GM21367 (cell line): ENCODE data around the gene LGALSL.

Source experiments
- ATAC-seq: cut with Tn5 transposase; IDR thresholded peaks from one replicate; pipeline ENCODE4 v1.9.1; 2021; ENCODE audit not compliant: unreplicated experiment

The LGALSL gene

GRCh38 chr2:64453770-64454385, at the start of gene LGALSL:
LGALSL (plus strand) TSS chr2:64454162; CDS start chr2:64454546, 384 bp downstream.
- peak; percentile 57 for ATAC-seq

GRCh38 chr2:64404743-64405142, 49.2 kb upstream of the LGALSL start:
- no peak for ATAC-seq

- ATAC-seq, result no peak
Measured at GRCh38 chr2:64405581-64406406, 48.2 kb upstream of the LGALSL start.

- ATAC-seq, result no peak
Measured at GRCh38 chr2:64406407-64406774, 47.6 kb upstream of the LGALSL start.

- no peak for ATAC-seq
Measured at GRCh38 chr2:64408031-64408430, 45.9 kb upstream of the LGALSL start.

- ATAC-seq, result no peak
Measured at GRCh38 chr2:64410671-64411070, 43.3 kb upstream of the LGALSL start.

GRCh38 chr2:64412671-64413070, 41.3 kb upstream of the LGALSL start:
- no peak for ATAC-seq

- no peak for ATAC-seq
Measured at GRCh38 chr2:64414736-64415435, 39.1 kb upstream of the LGALSL start.

GRCh38 chr2:64417624-64418023, 36.3 kb upstream of the LGALSL start:
- ATAC-seq, result no peak

GRCh38 chr2:64419596-64420165, 34.3 kb upstream of the LGALSL start:
- ATAC-seq, result no peak

GRCh38 chr2:64420677-64421076, 33.3 kb upstream of the LGALSL start:
- ATAC-seq, result no peak

- ATAC-seq, result no peak
Measured at GRCh38 chr2:64421201-64421600, 32.8 kb upstream of the LGALSL start.

- ATAC-seq, result no peak
Measured at GRCh38 chr2:64422466-64422865, 31.5 kb upstream of the LGALSL start.

GRCh38 chr2:64423303-64423702, 30.7 kb upstream of the LGALSL start:
- no peak for ATAC-seq

- ATAC-seq, result no peak
Measured at GRCh38 chr2:64424416-64424987, 29.5 kb upstream of the LGALSL start.

- ATAC-seq, result no peak
Measured at GRCh38 chr2:64426183-64426952, 27.6 kb upstream of the LGALSL start.

GRCh38 chr2:64434039-64434657, 19.8 kb upstream of the LGALSL start:
- no peak for ATAC-seq

- ATAC-seq, result no peak
Measured at GRCh38 chr2:64437883-64438282, 16.1 kb upstream of the LGALSL start.

- no peak for ATAC-seq
Measured at GRCh38 chr2:64439194-64439593, 14.8 kb upstream of the LGALSL start.

- no peak for ATAC-seq
Measured at GRCh38 chr2:64440843-64441242, 13.1 kb upstream of the LGALSL start.
